GM21576 (cell line): ENCODE measurements around the gene TULP4.
"Not testable (repeated sequence)": the region's sequence is repeated elsewhere in the genome, so short reads cannot be mapped to it uniquely, and the experiment has no call there.

Experiments
- ATAC-seq: cut with Tn5 transposase; IDR thresholded peaks from one replicate; pipeline ENCODE4 v1.9.1; 2021; ENCODE audit warnings: mild to moderate bottlenecking, moderate library complexity; ENCODE audit not compliant: unreplicated experiment

Gene TULP4

GRCh38 chr6:158552055-158552795 lies 240.0 kb downstream of the TULP4 start:
- no peak for ATAC-seq

DNA sequence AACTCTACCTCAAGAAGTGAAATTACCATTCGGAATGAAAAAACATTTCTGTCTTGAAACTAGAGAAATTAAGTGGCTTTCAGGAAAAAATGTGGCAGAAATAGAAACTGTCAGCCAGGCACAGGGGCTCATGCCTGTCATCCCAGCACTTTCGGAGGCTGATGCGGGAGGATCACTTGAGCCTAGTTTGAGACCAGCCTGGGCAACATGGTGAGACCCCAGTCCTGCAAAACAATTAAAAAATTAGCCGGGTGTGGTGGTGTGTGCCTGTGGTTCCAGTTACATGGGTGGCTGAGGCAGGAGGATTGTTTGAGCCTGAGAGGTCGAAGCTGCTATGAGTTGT lies 240.5 kb downstream of the TULP4 start:
- no peak for ATAC-seq

DNA sequence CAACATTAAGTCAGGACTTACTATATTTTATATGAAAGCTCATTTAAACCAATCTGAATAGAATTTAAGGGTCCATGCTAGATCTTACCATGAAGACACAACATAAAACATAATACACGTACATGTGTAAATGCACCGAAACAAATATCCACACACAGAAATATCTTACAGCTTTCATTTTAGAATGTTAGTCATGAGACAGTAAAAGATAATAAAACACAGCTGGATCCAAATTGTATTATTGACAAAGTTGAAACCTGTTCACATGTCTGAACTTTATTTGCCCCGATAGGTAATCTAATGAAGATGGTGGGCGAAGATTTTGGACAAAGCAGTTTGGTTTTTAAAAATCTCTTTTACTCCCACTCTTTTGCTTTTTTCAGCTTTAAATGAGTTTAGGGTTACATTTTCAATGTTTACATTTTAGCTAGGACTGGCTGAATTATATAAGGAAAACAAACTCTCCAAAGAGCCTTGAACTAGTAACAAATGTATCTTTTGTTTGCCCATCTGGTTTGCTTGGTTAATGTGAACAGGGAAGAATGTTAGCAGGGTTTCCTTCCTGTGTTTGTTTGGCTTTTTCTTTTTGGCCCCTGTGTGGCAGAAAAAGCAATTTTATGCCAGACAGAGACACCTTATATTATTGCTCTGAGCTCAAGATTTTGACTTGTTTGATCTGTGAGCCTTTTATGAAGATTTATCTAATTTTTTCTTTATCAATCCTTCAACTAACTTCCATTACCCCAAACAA lies 242.5 kb downstream of the TULP4 start:
- no peak for ATAC-seq

- ATAC-seq, result no peak
These were observed 243.8 kb downstream of the TULP4 start for GRCh38 chr6:158556113-158556512.

- ATAC-seq, result not testable (repeated sequence)
These were observed 244.8 kb downstream of the TULP4 start for GRCh38 chr6:158557110-158557509.

- no peak for ATAC-seq
These were observed 245.7 kb downstream of the TULP4 start for GRCh38 chr6:158557927-158558326.

GRCh38 chr6:158558415-158559306 lies 246.4 kb downstream of the TULP4 start:
- no peak for ATAC-seq

DNA sequence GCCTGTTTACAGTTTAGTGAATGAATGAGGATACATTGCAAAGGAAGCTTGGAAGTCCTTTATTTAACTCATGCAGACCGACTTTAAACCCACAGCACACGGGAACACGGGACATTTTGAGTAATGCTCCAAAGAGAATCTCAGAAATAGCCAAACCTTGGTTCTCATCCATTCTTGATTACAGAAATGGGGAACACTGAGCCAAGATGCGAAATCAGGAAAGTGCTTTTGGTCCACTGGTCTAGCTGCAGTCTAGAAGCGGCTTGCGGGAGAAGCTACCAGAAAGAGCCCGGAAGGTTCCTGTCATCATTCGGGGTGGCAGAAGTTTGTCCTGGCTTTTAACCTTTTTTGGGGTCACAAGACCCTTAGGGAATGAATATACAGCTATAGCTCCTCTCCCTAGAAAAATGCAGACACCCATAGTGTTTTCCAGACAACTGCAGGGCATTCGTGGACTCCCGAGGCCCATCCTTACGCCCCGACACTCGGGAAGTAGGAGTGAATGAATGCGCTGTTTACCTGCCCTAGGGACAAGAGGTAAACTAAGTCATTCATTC lies 247.2 kb downstream of the TULP4 start:
- no peak for ATAC-seq

DNA sequence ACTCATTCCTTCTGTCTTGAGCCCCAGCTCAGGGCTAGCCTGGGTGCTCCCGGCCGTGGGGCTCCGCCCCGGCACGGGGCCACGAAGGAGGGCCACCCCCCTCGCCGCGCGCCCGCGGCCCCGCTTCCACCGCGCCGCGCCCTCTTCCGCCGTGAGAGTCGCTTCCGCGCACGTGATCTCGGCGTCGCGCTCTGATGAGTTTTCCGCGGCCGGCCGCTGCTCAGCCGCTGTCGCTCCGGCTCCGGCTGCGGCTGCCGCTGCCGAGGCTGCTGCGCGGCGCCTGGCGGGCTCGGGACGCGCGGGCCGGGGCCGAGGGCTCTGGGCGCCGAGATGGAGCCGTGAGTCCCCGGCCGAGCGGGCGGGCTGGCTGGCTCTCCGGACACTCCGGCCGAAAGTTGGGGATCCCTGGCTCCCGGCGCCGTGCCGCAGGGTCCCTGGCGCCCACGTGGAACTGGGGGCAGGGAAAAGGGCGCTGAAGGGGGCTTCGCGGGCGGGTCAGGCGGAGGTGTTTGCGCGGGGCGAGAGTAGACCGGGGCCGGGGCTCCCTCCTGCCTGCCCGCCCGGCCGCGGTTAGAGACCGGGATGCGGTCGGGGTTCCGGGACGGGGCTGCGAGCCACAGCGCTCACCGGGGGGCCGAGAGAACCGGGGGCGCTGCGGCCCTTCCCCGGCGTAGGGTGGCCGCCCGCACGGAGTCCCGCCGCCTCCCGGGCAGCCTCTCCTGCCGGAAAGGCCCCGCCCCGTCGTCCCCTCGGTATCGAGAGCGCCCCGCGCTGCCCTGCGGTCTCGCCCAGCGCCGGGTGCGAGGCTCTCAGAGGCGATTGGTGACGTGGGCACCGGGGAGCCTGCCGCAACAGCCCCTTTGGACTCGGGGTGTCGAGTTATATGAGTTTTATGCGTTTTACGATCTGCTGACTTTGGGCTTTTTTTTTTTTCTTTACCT lies 247.9 kb downstream of the TULP4 start, which contains the start of gene TMEM181:
Gene TMEM181 (plus strand): TSS at position 197 of the 941 bp plus-strand sequence. CDS start 134 bp downstream, at position 331.
- ATAC-seq, result peak; percentile 81

DNA sequence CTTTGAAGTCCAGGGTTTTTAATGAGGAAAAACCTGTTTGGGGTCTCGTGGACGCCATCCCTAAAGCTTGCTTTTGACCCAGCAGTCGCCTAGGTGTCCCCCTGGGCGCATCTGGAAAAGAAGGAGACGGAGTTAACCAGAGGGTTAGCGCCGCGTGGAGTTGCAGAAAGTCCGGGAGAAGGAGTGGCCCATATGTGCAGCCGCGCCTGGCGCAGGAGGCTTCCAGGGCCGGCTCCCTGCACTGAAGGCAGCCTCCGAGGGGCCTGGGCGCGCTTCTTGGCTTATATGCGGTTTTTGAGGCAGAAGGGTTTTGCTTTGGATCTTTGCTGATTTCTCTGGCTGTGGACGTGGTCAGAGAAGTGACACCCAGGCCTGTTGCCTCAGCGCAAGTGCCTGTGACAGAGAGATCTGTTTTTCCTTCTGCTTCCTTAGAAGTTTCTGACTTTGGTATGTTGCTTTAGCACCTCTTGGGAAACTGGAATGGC lies 248.6 kb downstream of the TULP4 start:
- no peak for ATAC-seq
